NCI-H82 (cell line): ENCODE measurements around the gene ATP9B.

Experiments
- DNase-seq: peaks from one replicate; lab custom pipeline; 2025; lab: John Stamatoyannopoulos, UW

The ATP9B gene

GRCh38 chr18:79068937-79069716 lies at the start of gene ATP9B:
Gene ATP9B, plus strand, starts transcription at chr18:79069394. Its CDS starts 17 bp downstream, at chr18:79069411.
- peak; percentile 94 for DNase-seq

GRCh38 chr18:79019881-79020280 lies 49.3 kb upstream of the ATP9B start:
- DNase-seq: no peak

GRCh38 chr18:79022603-79023002 lies 46.6 kb upstream of the ATP9B start:
- DNase-seq: no peak

- DNase-seq: no peak
These were observed 42.7 kb upstream of the ATP9B start for GRCh38 chr18:79026491-79026890.

- DNase-seq: no peak
These were observed 38.5 kb upstream of the ATP9B start for GRCh38 chr18:79030680-79031079.

- no peak for DNase-seq
These were observed 26.9 kb upstream of the ATP9B start for GRCh38 chr18:79042276-79042675.

DNA sequence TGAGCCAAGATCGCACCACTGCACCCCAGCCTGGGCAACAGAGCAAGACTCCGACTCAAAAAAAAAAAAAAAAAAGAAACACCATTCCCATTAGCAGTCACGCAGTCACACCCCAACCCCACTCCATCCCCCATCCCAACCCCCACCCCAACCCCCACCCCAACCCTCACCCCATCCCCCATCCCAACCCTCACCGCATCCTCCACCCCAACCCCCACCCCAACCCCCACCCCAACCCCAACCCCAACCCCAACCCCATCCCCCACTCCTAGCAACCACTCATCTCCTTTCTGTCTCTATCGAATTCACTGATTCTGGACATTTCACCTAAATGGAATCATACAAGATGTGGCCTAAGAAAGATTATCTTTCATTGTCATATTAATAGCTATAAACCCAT lies 25.9 kb upstream of the ATP9B start:
- DNase-seq: no peak

- no peak for DNase-seq
These were observed 22.7 kb upstream of the ATP9B start for GRCh38 chr18:79046522-79046921.

DNA sequence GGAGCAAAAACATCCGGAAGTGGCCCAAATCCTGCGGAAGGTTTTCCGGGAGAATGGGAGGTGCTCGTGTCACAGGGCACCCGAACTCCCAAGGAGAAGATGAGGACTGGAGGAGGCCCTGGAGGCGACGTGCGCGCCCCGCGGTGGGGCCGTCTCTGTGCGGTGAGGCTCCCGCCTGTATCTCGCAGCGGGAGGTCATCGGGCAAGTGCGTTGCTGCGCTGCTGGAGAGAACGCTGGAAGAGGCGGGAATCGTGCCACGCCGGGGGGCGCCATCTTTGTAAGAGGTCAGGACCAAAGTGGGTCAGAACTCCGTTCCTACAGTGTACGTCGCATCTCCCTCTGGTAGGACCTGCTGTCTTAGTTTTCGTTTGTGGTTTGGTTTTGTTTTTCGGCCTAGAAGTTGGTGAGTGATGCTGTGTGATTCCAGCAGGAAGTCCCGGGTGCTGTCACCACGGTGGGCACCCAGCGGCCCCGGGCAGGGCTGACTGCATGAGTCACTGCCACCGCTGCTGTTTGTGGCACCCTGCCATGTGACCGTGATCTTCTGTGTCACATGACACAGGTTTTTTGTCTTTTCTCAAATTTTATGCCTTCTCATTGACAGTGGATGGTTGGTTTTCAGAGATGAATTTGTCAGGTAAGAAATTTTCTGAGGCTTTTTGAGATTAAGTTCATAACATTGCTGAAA lies 21.5 kb upstream of the ATP9B start:
- DNase-seq: no peak

GRCh38 chr18:79048245-79048632 lies 21.0 kb upstream of the ATP9B start:
- DNase-seq: no peak

- no peak for DNase-seq
These were observed 19.7 kb upstream of the ATP9B start for GRCh38 chr18:79049506-79049905.

GRCh38 chr18:79050005-79050404 lies 19.2 kb upstream of the ATP9B start:
- no peak for DNase-seq

- no peak for DNase-seq
These were observed 12.3 kb upstream of the ATP9B start for GRCh38 chr18:79056827-79057367.

- DNase-seq: no peak
These were observed 11.2 kb upstream of the ATP9B start for GRCh38 chr18:79058007-79058406.

DNA sequence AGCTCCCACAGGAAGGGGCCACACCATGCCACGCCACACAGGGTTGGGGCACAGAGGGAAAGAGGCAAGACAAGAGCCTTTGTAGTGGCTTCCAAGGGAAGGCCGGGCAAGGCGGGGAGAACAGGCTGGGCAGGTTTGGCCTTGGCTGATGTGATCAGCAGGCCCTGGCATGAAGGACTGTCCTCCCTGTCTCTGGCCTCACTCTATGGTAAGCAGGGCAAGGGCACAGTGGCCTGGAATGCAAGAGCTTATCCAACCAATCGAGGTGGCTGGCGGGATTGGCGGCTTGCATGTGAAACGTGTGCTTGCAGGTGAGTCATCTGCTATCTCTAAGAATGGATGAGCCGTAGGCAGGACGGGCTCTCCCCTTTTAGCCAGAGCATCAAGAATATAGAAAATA lies 6.4 kb upstream of the ATP9B start:
- no peak for DNase-seq

GRCh38 chr18:79064228-79064627 lies 5.0 kb upstream of the ATP9B start:
- peak; percentile 96 for DNase-seq

DNA sequence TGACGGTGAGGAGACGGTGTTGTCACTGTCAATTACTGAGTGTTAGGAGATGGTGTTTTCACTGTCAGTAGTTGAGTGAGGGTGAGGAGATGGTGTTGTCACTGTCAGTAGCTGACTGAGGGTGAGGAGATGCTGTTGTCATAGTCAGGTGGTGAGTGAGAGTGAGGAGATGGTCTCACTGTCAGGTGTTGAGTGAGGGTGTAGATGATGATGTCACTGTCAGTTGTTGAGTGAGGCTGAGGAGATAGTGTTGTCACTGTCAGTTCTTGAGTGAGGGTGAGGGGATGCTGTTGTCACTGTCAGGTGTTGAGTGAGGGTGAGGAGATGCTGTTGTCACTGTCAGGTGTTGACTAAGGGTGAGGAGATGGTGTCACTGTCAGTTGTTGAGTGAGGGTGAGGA lies 3.4 kb upstream of the ATP9B start:
- DNase-seq: no peak

DNA sequence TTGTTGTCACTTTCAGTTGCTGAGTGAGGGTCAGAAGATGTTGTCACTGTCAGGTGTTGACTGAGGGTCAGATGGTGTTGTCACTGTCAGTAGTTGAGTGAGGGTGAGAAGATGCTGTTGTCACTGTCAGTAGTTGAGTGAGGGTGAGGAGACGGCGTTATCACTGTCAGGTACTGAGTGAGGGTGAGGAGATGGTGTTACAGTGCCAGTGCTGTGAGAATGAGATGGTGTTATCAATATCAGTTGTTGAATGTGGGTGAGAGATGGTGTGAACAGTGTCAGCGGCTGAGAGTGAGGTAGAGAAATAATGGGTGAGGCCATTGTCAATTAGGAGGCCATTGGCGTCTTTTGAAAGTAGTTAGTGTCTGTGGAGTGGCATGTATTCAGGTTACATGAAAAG lies 1.6 kb upstream of the ATP9B start:
- no peak for DNase-seq

DNA sequence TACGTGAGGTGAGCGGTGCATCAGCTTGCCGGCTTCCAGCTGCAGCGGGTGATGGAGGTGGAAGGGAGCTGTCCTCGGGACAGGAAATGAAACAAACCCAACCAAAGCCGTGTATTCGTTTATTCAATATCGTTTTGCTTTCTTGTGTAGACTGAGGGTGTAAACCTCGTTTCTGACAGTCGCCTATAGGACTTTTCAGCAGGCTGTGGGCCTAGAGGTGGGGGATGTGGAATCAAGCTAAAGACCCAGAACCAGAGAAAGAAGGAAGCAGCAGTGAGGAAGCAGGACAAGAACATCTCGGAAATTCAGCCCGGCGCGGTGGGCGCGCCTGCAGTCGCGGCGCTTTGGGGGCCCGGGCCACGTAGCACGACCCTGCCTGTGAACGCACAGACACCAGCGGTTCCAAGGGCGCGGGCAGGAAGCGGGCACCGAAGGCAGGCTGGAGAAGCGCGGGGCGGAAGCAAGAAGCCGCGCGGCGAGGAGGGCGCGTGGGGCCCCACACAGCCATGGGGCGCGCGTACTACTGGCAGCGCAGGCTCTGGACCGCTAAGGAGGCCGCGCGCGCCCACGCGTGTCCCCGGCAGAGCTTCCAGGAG lies 755 bp upstream of the ATP9B start:
- no peak for DNase-seq

DNA sequence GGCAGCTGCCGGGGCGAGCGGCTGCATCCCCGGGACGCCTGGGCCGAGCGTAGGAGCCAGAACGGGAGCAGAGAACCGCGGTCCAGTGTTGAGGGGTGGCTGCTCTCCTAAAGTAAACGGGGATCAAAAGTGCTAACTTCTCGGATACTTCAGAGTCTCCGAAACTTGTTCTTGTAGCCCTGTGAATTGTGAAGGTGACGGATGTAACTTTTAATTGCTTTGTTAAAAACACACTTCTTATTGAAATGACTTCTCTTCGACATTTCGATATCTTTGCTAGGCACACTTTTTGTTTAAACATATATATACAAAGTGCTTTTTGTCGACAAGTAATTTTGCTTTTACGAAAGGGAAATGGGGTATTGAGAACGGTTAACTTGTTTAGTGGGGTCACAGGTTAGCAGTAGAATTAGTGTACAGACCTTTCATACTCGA lies 540 bp downstream of the ATP9B start:
- DNase-seq: no peak

GRCh38 chr18:79070486-79070885 lies 1.3 kb downstream of the ATP9B start:
- DNase-seq: peak; percentile 7

GRCh38 chr18:79071037-79071436 lies 1.8 kb downstream of the ATP9B start:
- DNase-seq: no peak
